ENCODE measurements around the gene SYTL5. TPM values are rescaled to one million over a fixed set of nuclear protein-coding genes. Genes with fewer than 3 reads are reported as not detected.

The SYTL5 gene
- total RNA-seq: 1 to 10 TPM; 1.1 to 1.7 TPM
- polyA plus RNA-seq (ENCODE audit: insufficient read depth, low read depth, low replicate concordance): 1.0 TPM
- long read RNA-seq, donor 1: 0 reads
- long read RNA-seq, donor 2: 0 reads

- no peak within 1 kb of the TSS for H3K4me3 ChIP-seq
- 65 to 73% methylated on average over 1 of the region's 1 CpG for WGBS, 2 donors
- H3K36me3 ChIP-seq (ENCODE audit: low read depth, missing control alignments): no peaks in the 10 kb centered on the region
- intact Hi-C loops (cut with DNase I; ENCODE audit: low total_unique reads): no loop called here
- H3K9me3 ChIP-seq: no peaks in the 10 kb centered on the region
- no peaks in the 10 kb centered on the region for H3K27me3 ChIP-seq
- H3K27ac ChIP-seq: no peak within 1 kb of the TSS
- H3K4me1 ChIP-seq: no peaks in the 10 kb centered on the region
- TF ChIP-seq CTCF (IDR thresholded peaks at IDR 0.05) (no peak), POLR2A (IDR thresholded peaks at IDR 0.05) (no peak)
- no peak for DNase-seq
Observed at GRCh38 chrX:38006291-38006690, at the start of gene SYTL5. Gene SYTL5 (plus strand): TSS chrX:38006553. CDS start chrX:38033890, 27,337 bp downstream.

- WGBS, 2 donors: 65 to 75% methylated on average over 6 to 7 of the region's 7 CpGs
- no peaks in the 10 kb centered on the region for H3K27me3 ChIP-seq
- H3K4me1 ChIP-seq: no peaks in the 10 kb centered on the region
- H3K9me3 ChIP-seq: no peaks in the 10 kb centered on the region
- H3K27ac ChIP-seq: no peak overlapping the region
- DNase-seq: no peak
- intact Hi-C loops (cut with DNase I; ENCODE audit: low total_unique reads): no loop called here
- no peaks in the 10 kb centered on the region for H3K36me3 ChIP-seq (ENCODE audit: low read depth, missing control alignments)
- H3K4me3 ChIP-seq: no peak overlapping the region
- TF ChIP-seq POLR2A (IDR thresholded peaks at IDR 0.05) (no peak), CTCF (IDR thresholded peaks at IDR 0.05) (no peak)
Observed at GRCh38 chrX:37958525-37959211, 47.7 kb upstream of the SYTL5 start.

- Histone ChIP-seq H3K27me3 (no peaks in the 10 kb centered on the region), H3K36me3 (ENCODE audit: low read depth, missing control alignments) (no peaks in the 10 kb centered on the region), H3K4me1 (no peaks in the 10 kb centered on the region), H3K4me3 (no peak overlapping the region), H3K9me3 (no peaks in the 10 kb centered on the region), H3K27ac (no peak overlapping the region)
- DNase-seq: no peak
- WGBS, 2 donors: 73 to 84% methylated on average over 6 to 15 of the region's 15 CpGs
- intact Hi-C loops (cut with DNase I; ENCODE audit: low total_unique reads): no loop called here
- TF ChIP-seq POLR2A (IDR thresholded peaks at IDR 0.05) (no peak), CTCF (IDR thresholded peaks at IDR 0.05) (no peak)
Observed at GRCh38 chrX:37959212-37960021, 46.9 kb upstream of the SYTL5 start.

- intact Hi-C loops (cut with DNase I; ENCODE audit: low total_unique reads): no loop called here
- 71 to 95% methylated on average over 1 of the region's 1 CpG for WGBS, 2 donors
Observed at GRCh38 chrX:37961118-37961517, 45.2 kb upstream of the SYTL5 start.

GRCh38 chrX:37967714-37968113 is 38.6 kb upstream of the SYTL5 start:
- 87 to 100% methylated on average over 2 of the region's 2 CpGs for WGBS, 2 donors

More at GRCh38 chrX:37961118-37961517, 45.2 kb upstream of the SYTL5 start:
- TF ChIP-seq POLR2A (IDR thresholded peaks at IDR 0.05): no peak
- DNase-seq: no peak
- Histone ChIP-seq H3K9me3 (no peaks in the 10 kb centered on the region), H3K36me3 (ENCODE audit: low read depth, missing control alignments) (no peaks in the 10 kb centered on the region), H3K4me3 (no peak overlapping the region), H3K27me3 (no peaks in the 10 kb centered on the region), H3K27ac (no peak overlapping the region), H3K4me1 (no peaks in the 10 kb centered on the region)

More at GRCh38 chrX:37967714-37968113, 38.6 kb upstream of the SYTL5 start:
- no peak overlapping the region for H3K4me3 ChIP-seq
- no peaks in the 10 kb centered on the region for H3K27me3 ChIP-seq
- intact Hi-C loops (cut with DNase I; ENCODE audit: low total_unique reads): no loop called here
- no peak for DNase-seq
- TF ChIP-seq POLR2A (IDR thresholded peaks at IDR 0.05) (no peak), CTCF (IDR thresholded peaks at IDR 0.05) (no peak)
- H3K9me3 ChIP-seq: no peaks in the 10 kb centered on the region
- no peaks in the 10 kb centered on the region for H3K4me1 ChIP-seq
- H3K36me3 ChIP-seq (ENCODE audit: low read depth, missing control alignments): no peaks in the 10 kb centered on the region
- H3K27ac ChIP-seq: no peak overlapping the region

All from testis (tissue), 5 donors.